ENCODE data around the gene RAD51B.

DNA sequence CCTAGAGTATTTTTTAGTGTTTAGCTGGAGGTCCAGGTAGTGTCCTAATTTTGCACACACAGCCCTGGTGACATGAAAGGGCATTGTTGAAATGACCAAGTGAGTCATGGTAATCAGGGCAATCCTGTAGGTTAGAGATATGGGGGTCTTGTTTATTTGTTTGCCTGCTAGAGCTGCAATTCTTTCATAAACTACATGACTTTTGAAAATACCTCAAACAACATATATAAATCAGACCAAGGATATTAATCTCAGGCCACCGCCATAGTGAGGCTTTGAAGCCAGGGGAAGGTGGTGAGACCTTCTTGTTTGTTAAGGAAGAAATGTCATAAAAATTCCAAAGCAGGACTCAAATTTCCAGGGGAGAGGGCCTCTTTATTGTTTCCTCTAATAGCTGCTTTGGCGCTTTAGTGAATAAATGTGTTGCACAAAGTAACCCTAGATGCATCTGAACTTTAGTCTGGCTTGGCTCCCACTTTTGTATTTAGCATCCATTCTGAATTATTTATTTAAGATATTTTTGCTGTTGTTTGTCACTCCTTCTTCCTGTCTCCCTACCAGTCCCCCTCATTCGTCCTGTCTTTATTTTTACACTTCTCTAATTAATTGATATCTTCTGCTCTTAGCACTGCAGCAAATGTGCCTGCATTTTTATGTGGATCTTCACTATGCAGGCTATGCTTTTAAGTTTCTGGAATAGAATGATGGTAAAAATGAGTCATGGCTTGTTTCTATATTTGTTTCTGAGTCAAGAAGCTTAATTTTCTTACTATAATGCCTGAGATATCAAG is 430.3 kb downstream of the RAD51B start:
- TF ChIP-seq CTCF (IDR thresholded peaks at IDR 0.05) (no peak), POLR2A (IDR thresholded peaks at IDR 0.05) (no peak), POLR2AphosphoS5 (IDR thresholded peaks at IDR 0.05; ENCODE audit: insufficient read depth in 1 of 2, low read depth in 1 of 2) (peak in 1 of 2 donors; percentile 67)

All from vagina (tissue), 2 donors.